GM18499 (cell line): Measurements from ENCODE around the gene CYS1.

Experiments
- ATAC-seq: cut with Tn5 transposase; IDR thresholded peaks from one replicate; pipeline ENCODE4 v1.9.1; 2021; ENCODE audit warnings: moderate number of reproducible peaks; ENCODE audit not compliant: insufficient read depth, unreplicated experiment

The CYS1 gene

DNA sequence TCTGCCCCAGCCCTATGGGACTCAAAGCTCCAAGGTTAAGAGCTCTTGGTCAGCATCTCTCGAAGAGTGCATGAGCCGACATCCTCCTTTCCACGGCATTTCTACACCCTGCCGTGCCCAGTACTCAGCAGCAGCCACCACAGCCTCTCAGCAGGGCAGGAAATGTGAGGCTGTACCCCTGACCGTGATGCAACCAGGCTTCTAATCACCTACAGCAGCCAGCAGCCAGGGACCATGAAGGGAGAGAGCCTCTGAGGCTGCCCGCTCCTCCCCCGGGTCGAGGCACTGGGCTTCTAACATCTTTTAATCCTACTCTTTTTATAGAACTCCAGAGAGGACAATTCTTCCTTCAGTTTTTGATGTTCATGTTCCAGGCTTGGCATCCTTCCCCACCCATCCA lies 6.5 kb downstream of the CYS1 start:
- no peak for ATAC-seq

DNA sequence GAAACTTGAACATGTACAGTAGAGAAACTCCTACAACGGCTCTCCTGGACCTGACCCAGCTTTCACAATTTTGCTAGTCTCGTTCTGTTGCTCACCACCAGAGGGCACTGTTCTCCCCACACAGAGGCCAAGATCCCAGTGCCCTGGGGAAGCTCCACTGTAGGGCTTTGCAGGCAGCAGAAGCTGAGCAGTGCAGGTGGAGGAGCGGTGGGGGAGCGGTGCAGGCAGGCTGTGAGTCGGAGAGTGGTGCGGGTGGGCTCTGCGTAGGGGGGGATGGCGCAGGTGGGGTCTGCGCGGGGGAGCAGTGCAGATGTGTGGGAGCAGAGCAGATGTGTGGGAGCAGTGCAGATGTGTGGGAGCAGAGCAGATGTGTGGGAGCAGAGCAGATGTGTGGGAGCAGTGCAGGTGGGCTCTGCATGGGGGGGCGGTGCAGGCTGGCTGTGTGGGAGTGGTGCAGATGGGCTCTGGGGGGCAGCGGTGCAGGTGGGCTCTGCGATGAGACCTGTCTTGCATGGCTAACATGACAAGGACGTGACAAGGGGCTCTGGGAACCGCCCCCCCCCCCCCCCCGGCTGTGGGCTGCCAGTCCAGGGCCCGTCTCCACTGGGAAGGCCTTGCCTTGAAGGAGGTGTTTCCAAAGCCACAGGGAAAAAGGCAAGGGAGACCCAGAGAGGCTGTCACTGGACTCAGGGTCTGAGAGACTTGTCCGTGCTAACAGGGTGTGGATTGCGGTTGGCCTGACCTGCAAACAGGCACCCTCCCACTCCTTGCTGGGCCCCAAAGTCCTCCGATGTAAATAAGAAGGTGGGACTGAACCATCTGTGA lies 7.3 kb downstream of the CYS1 start:
- ATAC-seq = peak; percentile 61

DNA sequence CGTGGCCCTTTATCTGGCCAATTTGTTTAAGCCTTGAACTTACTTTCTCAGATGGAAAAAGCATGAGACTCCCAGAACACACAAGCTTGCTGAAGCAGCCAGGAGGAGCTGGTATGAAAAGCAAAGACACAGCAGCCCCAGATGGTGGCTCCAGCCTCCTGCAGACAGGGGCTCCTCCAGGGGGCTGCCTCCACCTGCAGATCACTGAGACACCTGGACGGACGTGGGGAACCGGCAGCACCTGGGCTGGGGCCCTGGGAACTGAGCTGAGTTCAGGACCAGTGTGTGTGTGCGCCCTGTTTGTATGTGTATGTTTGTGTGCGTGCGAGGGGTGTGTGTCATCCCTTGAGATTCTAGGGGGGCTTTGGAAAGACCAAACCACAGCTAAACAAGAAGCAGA lies 8.6 kb downstream of the CYS1 start:
- ATAC-seq = no peak

DNA sequence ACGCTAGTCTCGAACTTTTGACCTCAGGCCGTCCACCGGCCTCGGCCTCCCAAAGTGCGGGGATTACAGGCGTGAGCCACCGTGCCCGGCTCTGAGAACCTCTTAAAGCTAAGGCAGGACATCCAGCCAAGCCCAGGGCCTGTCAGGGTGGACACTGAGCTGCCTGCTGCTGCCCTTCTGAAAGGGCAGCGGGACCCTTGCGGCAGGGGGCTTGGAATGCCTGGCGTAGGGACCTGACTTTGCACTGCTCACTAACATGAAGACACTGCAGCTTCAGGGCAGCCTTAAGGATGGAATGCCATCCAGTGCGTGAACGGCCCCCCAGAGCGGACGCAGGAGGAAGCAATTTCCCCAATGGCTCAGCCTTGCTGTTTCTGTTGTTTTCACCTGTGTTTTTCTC lies 9.0 kb downstream of the CYS1 start:
- ATAC-seq = no peak

DNA sequence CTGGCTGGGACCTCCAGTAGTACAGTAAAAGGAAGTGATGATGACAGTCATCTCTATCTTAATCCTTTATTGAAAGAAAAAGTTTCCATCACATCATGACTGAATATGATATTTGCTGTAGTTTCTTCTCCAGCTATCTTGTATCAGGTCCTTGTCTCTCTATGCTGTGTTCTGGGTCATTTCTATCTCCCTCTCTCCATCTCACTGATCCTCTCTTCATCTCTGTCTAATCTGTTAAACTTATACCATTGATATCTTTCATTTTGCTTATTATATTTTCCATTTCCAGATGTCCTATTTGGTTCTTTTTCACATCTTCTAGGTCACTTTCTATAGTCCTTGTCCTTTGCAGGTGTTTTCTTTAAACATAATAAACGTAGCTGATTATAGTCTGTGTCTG lies 12.3 kb downstream of the CYS1 start:
- ATAC-seq = no peak

DNA sequence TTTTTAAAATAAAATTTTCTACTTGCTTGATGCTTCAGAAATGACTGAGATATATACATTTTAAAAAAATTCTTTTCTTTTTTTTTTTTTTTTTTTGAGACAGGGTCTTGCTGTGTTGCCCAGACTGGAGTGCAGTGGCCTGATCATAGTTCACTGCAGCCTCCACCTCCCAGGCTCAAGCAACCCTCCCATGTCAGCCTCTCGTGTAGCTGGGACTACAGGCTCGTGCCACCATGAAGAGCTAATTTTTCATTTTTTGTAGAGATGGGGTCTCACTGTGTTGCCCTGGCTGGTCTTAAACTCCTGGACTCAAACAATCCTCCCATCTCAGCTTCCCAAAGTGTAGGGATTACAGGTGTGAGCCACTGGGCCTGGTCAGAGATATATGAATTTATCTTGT lies 12.9 kb downstream of the CYS1 start:
- ATAC-seq = no peak

DNA sequence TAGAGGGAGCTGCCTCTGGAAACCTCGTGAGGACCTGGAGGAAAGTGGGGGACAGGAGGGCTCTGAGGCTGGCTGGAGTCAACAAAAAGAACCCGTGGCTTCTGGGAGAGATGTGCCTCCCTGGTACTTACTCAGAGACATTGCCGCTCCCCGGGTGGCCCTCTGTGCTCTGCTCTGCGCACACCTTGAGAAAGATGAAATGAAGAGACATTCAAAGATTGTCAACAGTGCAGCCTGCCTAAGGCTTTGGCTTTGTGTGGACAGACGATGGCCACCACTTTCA lies 14.5 kb downstream of the CYS1 start:
- ATAC-seq = no peak

DNA sequence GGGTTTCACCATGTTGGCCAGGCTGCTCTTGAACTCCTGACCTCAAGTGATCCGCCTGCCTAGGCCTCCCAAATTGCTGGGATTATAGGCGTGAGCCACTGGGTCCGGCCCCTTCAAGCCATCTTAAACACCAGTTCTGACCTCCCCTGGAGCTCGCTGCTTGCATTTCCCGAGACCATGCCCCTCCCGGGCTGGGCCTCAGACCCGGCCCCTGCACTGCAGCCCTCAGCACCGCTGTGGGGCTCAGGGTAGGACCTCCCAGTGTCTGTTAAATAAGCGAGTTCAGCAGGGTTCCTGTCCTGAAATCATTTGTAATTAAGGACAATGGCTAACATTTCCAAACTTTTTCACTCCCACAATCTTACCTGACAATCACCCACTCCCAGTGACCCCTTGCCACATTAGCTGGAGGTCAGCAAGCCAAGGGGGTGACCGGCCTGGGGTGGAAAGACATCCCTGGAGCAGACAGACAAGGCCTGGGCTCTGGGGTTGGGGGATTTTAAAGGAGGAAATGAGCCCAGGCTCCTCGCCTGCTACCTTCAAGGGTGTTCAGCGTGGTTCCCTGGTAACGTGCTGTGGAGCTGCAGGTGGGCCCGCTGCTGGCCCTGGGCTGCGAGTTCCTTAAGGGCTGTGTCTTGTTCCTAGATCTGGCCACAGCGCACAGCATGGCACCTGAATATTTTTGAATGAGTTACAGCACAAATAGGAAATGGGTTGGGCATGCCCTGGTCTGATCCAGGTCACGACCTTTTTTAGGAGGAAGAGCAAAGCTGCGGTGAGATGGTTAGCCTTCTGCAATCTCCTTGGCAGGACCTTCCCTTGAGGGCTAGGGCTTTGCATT lies 15.1 kb downstream of the CYS1 start:
- no peak for ATAC-seq

DNA sequence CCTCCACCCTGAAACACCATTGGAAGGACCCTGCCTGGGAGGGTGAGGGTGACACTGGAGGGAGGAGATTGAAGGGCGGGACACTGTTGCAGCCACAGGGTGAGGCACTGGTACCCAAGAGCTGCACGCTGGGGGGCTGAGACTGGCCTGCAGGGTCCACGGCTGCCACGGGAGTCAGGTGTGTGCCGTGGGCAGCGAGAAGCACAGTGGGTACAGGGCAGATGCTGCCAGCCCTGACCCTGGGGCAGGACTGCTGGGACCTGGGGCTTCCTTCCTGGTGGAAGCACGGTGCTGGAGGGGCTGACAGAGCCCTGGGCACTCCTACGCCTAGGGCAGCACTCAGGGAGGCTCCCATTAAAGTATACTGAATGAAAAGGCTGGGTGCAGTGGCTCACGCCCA lies 16.6 kb downstream of the CYS1 start:
- no peak for ATAC-seq

DNA sequence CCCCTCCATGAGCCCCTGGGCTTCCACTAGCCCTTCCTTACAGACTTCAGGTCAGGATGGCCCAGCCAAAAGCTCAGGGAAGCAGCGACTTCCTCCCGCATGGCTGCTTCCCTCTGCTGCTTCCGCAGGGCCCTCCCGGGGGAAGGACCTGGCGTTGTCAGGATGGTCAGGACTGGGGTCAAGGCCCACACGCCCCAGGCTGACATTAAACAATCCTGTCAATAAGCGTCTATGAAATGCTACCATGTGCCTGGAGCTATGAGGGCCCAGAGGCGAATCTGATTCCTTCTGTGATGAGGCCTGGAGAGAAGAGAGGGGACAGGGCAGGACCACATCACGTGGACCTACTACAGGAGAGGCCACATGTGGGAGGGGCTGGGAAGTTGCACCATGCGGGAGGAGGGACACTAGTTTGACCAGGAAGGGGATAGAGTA lies 17.3 kb downstream of the CYS1 start:
- no peak for ATAC-seq

DNA sequence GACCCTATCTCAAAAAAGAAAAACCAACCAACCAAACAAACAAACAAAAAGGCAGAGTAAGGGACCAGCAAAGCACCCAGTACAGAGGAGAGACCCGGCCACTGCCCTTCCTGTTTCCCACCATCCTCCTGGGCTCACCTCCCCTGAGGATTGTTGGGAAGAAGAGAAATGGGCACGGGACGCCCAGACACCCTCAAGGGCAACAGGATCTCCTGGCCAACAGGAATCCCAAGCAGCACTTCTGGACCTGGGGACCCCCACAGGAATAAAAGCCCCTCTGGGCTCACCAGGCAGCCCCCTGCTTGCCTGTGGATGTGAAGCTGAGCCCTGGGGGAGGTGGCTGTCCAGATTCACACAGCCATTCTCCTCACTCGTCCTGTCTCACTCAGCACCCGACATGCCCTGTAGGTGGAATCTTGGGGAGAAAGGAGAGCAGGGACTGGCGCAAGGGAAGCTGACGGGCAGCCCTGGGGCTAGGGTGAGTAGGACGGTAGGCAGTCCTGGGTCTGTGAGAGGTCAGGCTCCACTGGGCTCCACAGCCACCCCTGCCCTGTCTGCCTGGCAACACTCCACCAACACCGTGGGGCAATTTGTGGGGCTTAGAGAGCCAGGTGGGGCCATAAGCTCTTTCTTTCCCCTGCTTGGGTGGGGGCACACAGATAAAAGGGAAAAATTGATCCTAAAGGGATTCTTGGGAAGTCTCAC lies 18.8 kb downstream of the CYS1 start:
- ATAC-seq = no peak

DNA sequence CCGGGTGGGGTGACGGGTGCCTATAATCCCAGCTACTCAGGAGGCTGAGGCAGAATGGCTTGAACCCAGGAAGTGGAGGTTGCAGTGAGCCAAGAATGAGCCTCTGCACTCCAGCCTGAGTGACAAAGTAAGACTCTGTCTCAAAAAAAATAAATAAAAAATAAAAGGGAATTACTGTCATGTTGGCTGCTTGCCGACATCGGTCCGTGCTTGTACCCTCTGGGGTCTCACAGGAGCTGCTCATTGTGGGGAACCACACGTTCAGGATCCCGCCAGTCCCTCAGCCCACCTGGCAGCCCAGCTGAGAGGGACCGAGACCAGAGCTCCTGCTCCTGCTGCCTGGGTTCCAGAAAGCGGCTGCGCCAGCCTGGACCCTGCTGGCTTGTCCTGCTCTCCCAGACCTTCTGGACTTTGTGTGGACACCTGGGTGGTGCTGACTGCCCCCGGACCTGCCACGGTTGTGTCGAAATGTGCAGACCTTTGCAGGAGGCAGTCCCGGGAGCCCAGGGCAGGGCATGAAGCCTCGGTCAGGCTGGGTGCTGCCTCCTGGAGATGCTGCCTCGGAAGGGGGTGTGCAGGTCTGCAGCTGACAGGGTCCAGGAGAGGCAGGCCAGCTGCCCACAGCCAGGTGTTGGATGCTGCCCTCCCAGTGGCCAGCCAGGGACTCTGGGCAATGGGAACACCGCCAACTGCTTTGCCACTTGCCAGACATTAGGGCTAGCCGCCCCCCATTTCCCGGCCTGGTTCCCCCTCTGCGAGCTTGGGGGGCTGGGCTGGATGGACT lies 20.5 kb downstream of the CYS1 start:
- no peak for ATAC-seq

DNA sequence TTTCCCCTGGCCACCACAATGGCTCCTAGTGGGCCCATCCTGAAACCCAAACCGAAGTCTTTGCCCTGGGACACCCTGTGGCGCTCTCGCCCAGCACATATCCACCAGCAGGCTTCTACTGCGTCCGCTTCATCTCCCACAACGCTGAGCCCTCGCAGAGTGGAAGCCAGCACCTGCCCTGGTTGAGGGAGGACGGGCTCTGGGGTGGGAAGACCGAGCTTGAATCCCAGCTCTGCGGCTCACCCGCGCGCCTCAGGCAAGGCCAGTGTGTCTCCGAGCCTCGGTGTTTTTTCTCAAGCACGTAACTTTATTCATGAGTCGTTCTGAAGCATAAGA lies 21.2 kb downstream of the CYS1 start:
- ATAC-seq = no peak

DNA sequence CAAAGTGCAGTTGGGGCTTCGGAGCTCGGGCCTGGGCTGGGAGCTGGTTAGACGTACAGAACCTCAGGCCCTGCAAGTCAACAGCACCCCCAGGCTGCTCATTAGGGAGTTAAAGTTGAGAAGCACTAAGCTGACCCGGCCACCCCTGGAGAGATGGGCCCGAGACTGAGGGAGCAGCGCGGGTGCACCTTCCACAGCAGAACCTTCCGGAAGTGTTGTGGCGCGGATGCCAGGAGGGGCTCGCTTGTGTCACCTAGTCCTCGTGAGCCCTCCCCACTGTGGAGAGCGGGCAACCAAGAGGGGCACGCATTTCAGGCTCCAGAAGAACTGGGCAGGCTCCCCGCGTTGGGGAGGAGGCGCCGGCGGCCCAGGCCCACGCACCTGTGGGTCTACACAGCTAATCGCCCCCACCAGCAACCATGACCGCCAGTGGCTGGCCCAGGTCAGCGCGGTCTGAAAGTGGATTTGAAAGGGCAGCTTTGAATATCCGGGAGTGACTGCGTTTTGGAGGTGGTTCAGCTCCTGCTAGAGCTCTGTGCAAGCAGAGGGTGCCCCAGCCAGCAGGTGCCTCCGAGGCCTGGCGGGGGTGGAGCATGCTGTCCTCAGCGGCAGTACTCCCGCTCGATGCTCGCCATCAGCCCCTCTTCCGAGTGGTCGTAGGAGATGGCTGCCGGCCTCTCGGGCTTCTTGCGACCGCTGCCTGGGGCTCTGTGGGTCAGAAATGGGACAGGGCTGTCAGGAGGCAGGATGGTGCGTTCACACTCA lies 21.8 kb downstream of the CYS1 start:
- ATAC-seq = no peak

DNA sequence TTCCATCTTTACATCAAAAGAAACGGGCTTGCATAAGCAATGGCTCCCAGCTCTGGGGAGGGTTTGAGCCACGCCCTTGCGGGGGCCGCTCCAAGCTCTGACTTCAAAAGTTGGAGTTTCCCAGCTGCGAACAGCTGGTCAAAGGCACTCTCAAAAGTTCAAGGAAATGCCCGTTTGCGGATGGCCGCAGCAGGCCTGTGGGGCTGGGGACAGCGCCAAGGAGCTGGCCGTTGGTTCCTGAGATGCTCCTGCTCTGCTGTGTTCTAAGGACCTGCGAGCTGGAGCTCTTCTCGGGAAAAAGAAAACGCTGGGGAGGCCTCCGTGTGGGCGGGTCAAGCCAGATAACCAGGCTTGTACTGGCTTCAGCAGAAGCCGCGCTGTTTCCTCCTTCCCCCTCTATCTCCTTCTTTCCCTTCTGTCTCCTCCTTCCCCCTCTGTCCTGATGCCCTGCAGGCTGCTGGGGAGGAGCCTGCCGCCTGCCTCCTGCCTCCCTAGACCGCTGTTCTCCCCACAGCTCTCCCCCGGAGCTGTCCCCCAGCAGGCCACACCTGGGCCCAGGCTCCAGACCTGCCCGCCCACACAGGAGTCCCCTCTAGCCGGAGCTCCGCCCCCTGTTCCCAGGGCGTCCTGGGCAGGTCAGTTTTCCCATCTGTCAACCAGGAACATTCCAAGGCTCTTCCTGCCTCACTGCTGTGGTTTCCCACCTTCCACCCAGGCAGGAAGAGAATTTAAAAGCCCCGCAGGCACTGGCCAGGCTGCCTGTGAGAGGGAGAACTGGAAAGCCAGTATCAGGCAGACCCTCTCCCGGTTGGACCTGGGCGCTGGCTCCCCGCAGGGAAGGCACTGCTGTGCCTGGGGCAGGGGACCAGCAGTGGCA lies 22.7 kb downstream of the CYS1 start:
- no peak for ATAC-seq

DNA sequence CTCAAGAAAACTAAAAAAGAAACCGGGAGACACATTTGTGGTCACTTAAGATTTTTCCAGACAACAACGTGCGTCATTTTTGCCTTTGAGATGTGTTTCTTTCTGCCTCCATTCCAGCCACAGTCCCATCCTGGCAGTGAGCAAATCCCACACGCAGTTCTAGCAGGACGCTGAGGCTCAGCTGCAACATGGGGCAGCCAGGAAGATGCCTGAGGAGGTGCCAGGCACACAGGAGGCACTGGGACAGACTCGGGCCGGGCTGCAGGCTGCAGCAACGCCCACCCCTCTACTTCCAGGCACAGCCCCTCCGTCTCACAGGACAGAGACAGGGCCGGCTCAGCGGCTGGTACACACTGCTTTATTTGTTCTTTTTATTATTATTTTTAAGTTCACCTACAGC lies 23.8 kb downstream of the CYS1 start:
- ATAC-seq = no peak

DNA sequence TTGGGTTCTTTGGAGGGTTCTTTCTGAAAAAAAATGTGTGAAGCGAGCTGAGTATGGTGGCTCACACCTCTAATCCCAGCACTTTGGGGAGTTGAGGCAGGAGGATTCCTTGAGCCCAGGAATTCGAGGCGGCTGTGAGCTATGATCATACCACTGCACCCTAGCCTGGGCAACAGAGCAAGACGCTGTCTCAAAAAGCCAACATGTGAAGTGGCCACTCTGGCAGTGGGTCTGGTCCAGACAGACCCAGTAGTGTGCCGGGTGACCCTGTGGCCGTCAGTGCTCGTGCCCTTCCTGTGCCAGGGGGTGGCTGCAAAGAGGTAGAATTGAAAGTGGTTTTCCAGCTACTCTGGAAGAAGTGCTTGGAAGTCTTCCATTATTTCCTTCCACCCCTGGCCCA lies 25.2 kb downstream of the CYS1 start:
- no peak for ATAC-seq

DNA sequence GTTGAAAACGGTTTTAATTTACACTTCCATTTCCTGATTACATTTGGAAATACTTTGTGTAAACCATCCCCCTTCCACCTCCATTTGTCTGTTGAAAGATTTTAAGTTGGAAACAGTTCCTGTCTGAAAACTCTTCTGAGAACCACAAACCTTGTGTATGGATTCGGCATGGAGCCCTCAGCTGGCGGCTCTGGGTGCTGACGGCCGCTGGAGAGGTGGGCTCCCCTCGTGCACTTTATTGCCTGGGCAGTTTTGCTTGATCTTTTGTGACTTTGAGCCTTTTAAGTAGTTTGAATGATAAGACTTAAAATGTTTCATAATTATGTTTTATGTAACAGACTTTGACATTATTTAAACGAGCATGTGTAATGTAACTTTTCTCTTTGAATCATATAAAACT lies 25.8 kb downstream of the CYS1 start:
- no peak for ATAC-seq

DNA sequence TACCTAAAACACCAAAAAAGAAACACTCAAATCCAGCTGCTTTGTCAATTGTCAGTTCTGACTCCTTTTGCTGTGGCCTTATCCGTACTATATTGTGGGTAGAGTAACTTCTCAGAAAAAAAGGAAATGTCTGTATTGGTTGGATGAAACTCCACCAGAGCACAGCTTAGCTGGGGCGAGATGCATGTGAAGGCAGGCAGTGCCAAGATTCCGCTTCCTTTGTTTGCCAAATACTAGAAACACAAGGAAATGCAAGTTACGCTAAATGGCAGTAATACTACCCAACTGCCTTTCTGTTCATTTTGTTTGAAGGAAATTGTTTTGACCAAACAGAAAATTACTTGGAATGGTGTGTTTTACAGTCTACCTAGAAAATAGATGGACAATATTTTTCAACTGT lies 26.9 kb downstream of the CYS1 start:
- no peak for ATAC-seq
